Calu3 (cell line): ENCODE measurements around the gene INSRR. TPM values are rescaled to one million over a fixed set of nuclear protein-coding genes. Genes with fewer than 3 reads are reported as not detected.

Experiments
- BruUV-seq: library from RNA; stranded (reverse); fragments of 400-500 nt; replicated peaks from 2 replicates; lab custom pipeline; 2021; lab: Mats Ljungman, UMichigan
- CTCF ChIA-PET: fragments of 300-600 bp; sonication (Branson Sonifier 250); formaldehyde crosslinking; loops from one replicate; lab custom pipeline; 2022; ENCODE audit warnings: antibody characterized with exemption; lab: Charles Lee
- DNase-seq: peaks from one replicate; pipeline ENCODE4 v3.0.0; 2022
- H3K27ac Mint-ChIP-seq: one replicate; pipeline ENCODE4 v1.8.0; 2022; ENCODE audit warnings: mixed read lengths; ENCODE audit not compliant: unreplicated experiment
- H3K27me3 Mint-ChIP-seq: one replicate; pipeline ENCODE4 v1.8.0; 2022; ENCODE audit warnings: mixed read lengths; ENCODE audit not compliant: unreplicated experiment
- H3K36me3 Mint-ChIP-seq: one replicate; pipeline ENCODE4 v1.8.0; 2022; ENCODE audit warnings: mild to moderate bottlenecking, moderate library complexity, mixed read lengths; ENCODE audit not compliant: insufficient read depth, unreplicated experiment
- H3K4me1 Mint-ChIP-seq: one replicate; pipeline ENCODE4 v1.8.0; 2022; ENCODE audit warnings: mild to moderate bottlenecking, low read depth, mixed read lengths; ENCODE audit not compliant: unreplicated experiment
- H3K4me3 Mint-ChIP-seq: one replicate; pipeline ENCODE4 v1.8.0; 2022; ENCODE audit warnings: mild to moderate bottlenecking, low read depth, moderate library complexity, mixed read lengths; ENCODE audit not compliant: unreplicated experiment
- H3K9me3 Mint-ChIP-seq: one replicate; pipeline ENCODE4 v1.8.0; 2022; ENCODE audit warnings: low read depth, mixed read lengths; ENCODE audit not compliant: unreplicated experiment
- intact Hi-C: fragments of 100-400 bp; cut with micrococcal nuclease; formaldehyde crosslinking; loops from one replicate; pipeline ENCODE4 v1.10.0; 2022; ENCODE audit not compliant: unreplicated experiment
- total RNA-seq: library from RNA; stranded (reverse); gene quantifications from 2 replicates; pipeline ENCODE4 v1.2.3, GENCODE V29; 2022
- TF ChIP-seq, protein P1 (sequence below): fragments of 200-600 bp; IDR thresholded peaks from one replicate; pipeline ENCODE4 v1.8.0; 2022; ENCODE audit warnings: antibody characterized with exemption; ENCODE audit not compliant: unreplicated experiment

Gene INSRR
- total RNA-seq, 1 experiment from 2014 or later, result not detected

DNA sequence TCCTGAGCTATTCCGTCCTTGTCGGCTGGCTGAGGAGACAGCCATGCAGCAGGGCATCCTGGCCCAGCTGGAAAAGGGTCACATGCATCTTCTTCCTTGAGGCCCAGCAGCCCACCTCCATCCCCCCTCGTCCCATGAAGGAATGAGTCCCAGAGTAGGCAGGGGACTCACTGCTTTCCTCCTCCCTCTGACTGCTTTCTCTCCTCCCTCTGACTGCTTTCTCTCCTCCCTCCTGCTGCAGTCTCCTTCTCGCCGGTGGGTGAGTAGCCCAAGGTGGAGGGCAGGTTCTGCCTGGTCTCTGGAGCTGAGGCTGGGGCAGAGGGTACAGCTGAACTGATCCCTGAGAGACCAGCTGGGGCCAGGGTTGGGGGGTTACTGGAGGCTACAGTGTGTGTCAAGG, 15.2 kb upstream of the INSRR start:
- no TSS peak for BruUV-seq
- Mint-ChIP-seq H3K4me1 (no peaks in the 10 kb centered on the region), H3K27me3 (peaks cover 81% of the 10 kb centered on the region), H3K4me3 (no peak overlapping the region), H3K36me3 (no peaks in the 10 kb centered on the region), H3K27ac (no peak overlapping the region), H3K9me3 (no peaks in the 10 kb centered on the region)
- TF ChIP-seq, protein P1, sequence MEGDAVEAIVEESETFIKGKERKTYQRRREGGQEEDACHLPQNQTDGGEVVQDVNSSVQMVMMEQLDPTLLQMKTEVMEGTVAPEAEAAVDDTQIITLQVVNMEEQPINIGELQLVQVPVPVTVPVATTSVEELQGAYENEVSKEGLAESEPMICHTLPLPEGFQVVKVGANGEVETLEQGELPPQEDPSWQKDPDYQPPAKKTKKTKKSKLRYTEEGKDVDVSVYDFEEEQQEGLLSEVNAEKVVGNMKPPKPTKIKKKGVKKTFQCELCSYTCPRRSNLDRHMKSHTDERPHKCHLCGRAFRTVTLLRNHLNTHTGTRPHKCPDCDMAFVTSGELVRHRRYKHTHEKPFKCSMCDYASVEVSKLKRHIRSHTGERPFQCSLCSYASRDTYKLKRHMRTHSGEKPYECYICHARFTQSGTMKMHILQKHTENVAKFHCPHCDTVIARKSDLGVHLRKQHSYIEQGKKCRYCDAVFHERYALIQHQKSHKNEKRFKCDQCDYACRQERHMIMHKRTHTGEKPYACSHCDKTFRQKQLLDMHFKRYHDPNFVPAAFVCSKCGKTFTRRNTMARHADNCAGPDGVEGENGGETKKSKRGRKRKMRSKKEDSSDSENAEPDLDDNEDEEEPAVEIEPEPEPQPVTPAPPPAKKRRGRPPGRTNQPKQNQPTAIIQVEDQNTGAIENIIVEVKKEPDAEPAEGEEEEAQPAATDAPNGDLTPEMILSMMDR, result no peak
- CTCF ChIA-PET, result interaction anchor here (0.5 to 1.5 kb wide), 2 partner anchors 14 to 206 kb away, joined by 5 to 6 read pairs; no protein-coding TSS in a partner anchor
- DNase-seq, result no peak
- intact Hi-C loops, result no loop called here

DNA sequence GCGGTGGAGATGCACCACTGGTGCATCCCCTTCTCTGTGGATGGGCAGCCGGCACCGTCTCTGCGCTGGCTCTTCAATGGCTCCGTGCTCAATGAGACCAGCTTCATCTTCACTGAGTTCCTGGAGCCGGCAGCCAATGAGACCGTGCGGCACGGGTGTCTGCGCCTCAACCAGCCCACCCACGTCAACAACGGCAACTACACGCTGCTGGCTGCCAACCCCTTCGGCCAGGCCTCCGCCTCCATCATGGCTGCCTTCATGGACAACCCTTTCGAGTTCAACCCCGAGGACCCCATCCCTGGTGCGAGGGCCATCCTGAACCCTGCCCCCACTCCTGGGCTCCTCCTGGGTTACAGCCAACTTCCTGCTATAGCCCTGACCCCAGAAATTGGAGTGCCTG, 14.7 kb upstream of the INSRR start:
- TF ChIP-seq, protein P1, result no peak
- intact Hi-C loops, result no loop called here
- no TSS peak for BruUV-seq
- Mint-ChIP-seq H3K27ac (no peak overlapping the region), H3K27me3 (peaks cover 81% of the 10 kb centered on the region), H3K9me3 (no peaks in the 10 kb centered on the region), H3K4me1 (no peaks in the 10 kb centered on the region), H3K4me3 (no peak overlapping the region), H3K36me3 (no peaks in the 10 kb centered on the region)
- CTCF ChIA-PET, result interaction anchor here (0.7 kb wide), 1 partner anchor 14 kb away, joined by 3 read pairs; no protein-coding TSS in a partner anchor
- DNase-seq, result no peak

DNA sequence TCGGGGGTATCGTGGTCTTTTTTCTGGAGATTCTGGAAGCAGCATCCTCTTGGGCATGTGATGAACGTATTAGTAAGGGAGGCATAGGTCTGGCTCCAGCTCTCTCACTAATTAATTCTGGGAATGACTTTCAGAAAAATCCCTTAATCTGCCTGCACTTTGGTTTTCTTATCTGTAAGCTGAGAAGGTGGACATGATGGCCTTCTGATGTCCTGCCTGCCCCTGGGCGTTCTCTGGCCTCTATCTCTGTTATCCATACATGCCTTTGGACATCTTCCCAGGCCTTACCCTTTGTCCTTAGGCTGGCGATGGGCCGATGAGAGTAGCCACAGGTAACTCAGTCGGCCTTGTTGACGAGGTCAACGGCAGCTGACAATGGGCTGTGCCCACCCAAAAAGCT, 10.5 kb upstream of the INSRR start:
- CTCF ChIA-PET, result no interaction called here
- H3K27ac Mint-ChIP-seq, result no peak overlapping the region

DNA sequence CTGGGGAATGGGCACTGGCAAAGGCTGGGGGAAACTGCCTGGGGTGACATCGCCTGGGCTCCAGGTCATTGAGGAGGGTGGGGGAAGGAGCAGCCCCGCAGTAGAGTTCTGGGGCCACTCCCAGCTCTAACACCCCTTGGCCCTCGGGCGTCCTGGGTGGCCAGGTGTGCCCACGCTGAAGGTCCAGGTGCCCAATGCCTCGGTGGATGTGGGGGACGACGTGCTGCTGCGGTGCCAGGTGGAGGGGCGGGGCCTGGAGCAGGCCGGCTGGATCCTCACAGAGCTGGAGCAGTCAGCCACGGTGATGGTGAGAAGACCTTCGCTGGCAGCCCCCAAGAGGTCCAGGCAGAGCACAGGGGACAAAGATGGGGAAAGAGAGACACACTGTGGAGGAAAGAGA, 9.4 kb upstream of the INSRR start:
- CTCF ChIA-PET, result no interaction called here
- no peak for DNase-seq
- intact Hi-C loops, result no loop called here
- Mint-ChIP-seq H3K4me3 (no peak overlapping the region), H3K27me3 (peaks cover 67% of the 10 kb centered on the region), H3K27ac (no peak overlapping the region), H3K4me1 (peaks cover 2% of the 10 kb centered on the region), H3K9me3 (no peaks in the 10 kb centered on the region), H3K36me3 (no peaks in the 10 kb centered on the region)
- TF ChIP-seq, protein P1, result no peak
- no TSS peak for BruUV-seq

More for the DNA sequence above, 10.5 kb upstream of the INSRR start:
- intact Hi-C loops, result no loop called here
- Mint-ChIP-seq H3K4me3 (no peak overlapping the region), H3K4me1 (no peaks in the 10 kb centered on the region), H3K27me3 (peaks cover 67% of the 10 kb centered on the region), H3K36me3 (no peaks in the 10 kb centered on the region), H3K9me3 (no peaks in the 10 kb centered on the region)
- no TSS peak for BruUV-seq
- TF ChIP-seq, protein P1, result no peak
- no peak for DNase-seq
